Small intestine (tissue), 7 donors: ENCODE data around the gene CTBP2. TPM values are rescaled to one million over a fixed set of nuclear protein-coding genes. Genes with fewer than 3 reads are reported as not detected.
"Not testable (repeated sequence)": the region's sequence is repeated elsewhere in the genome, so short reads cannot be mapped to it uniquely, and the experiment has no call there.

Experiments
- DNase-seq, 2 donors: peaks; one replicate each; pipeline versions ENCODE4 v3.0.0 to v3.0.0-alpha.2; 2013
- FAIRE-seq: peaks from 2 replicates; lab custom pipeline; 2012; peaks lifted over from hg19 to GRCh38; lab: Jason Lieb, UNC
- H3K27ac ChIP-seq, 3 donors: one replicate each; pipeline ENCODE4 v1.5.1; 2013; ENCODE audit warnings: low read length in 2 of 3, mild to moderate bottlenecking in 2 of 3, control low read depth in 1 of 3, inconsistent platforms in 1 of 3, low read depth in 1 of 3, moderate library complexity in 1 of 3
- H3K27me3 ChIP-seq, 3 donors: one replicate each; pipeline ENCODE4 v1.6.1; 2013; ENCODE audit warnings: low read length in 3 of 3, inconsistent platforms in 1 of 3; ENCODE audit not compliant: control insufficient read depth in 3 of 3, insufficient read depth in 3 of 3
- H3K36me3 ChIP-seq, 3 donors: one replicate each; pipeline ENCODE4 v1.6.1; 2013; ENCODE audit warnings: low read length in 3 of 3, inconsistent platforms in 1 of 3, low read depth in 1 of 3, mild to moderate bottlenecking in 1 of 3, moderate library complexity in 1 of 3; ENCODE audit not compliant: control insufficient read depth in 3 of 3, insufficient read depth in 2 of 3
- H3K4me1 ChIP-seq, 3 donors: one replicate each; pipeline ENCODE4 v1.6.1; 2013; ENCODE audit warnings: low read length in 2 of 3, inconsistent platforms in 1 of 3, low read depth in 1 of 3, mild to moderate bottlenecking in 1 of 3, moderate library complexity in 1 of 3; ENCODE audit not compliant: control insufficient read depth in 3 of 3, insufficient read depth in 2 of 3
- H3K4me3 ChIP-seq, 3 donors: one replicate each; pipeline ENCODE4 v1.5.1; 2013; ENCODE audit warnings: low read length in 3 of 3, control low read depth in 1 of 3, inconsistent platforms in 1 of 3, low read depth in 1 of 3, mild to moderate bottlenecking in 1 of 3, moderate library complexity in 1 of 3
- H3K9me3 ChIP-seq, 2 donors: one replicate each; pipeline ENCODE4 v1.6.1; 2013; ENCODE audit warnings: low read depth in 1 of 2, low read length in 1 of 2; ENCODE audit not compliant: control insufficient read depth in 2 of 2, insufficient read depth in 1 of 2
- WGBS, 3 donors: extraction: QIAGEN DNeasy Blood & Tissue Kit; methylation state at CpG; one replicate each; pipeline ENCODE4 v1.1.7; 2013; 5-methylcytosine and 5-hydroxymethylcytosine counted together
- polyA plus RNA-seq, 4 donors: library from polyadenylated mRNA; stranded (reverse) in 3 of 4; unstranded in 1 of 4; fragments of 200-250 nt in 3 of 4; fragments of 120-200 nt in 1 of 4; gene quantifications; one replicate each; pipeline versions ENCODE4 v1.2.1 to v1.2.3, GENCODE V29; 2013
- donor health status: healthy with polysubstance abuse.
- donor health status: control.
- donor health status: control.
- donor health status: Bipolar disorder and iron deficiency.
- donor health status: healthy.

Gene CTBP2
- polyA plus RNA-seq, 4 donors, result 38.1 to 56.8 (median 49.1) TPM

DNA sequence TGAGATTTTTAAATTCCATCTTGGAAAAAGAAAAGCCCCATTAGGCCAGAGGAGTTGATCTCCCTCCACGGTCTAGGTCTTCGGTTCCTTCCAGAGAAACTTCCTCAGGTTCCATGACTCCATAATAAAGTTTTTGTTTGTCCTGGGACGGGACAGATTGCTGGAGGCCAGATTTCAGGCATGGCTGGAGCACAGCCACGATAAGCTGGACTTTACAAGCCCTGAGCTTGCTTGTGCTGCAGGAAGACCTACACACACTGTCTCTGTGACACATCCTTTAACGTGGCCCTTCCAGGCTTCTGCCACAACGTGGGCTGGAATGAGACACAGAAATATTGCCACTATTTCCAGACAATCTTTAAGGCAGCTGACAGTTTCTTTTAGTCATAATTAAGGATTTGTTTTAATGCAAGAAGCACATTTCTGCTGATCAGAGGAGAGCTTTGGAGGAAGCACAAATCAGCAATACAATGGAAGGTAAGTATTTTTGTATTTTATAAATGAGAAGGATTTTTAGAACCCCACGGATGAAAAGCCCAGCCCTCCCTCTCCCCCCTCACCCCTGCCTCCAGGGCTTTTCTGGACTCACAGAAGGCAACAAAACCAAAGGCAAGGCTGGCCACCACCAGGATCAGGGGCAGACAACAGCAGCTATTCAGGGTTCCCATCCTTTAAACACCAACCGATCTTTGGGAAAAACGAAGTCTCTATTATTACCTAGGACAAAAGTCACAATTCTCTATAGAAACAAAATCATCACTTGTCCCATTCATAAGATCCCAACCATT, 6.5 kb downstream of the CTBP2 start:
- H3K27me3 ChIP-seq, result no peaks in the 10 kb centered on the region
- H3K36me3 ChIP-seq, result peaks cover 0 to 25% (median 0%) of the 10 kb centered on the region in 3 donors
- peak overlapping the region; percentile 91 to 98 (median 94) for H3K27ac ChIP-seq
- WGBS, 3 donors, result 8 to 27% (median 20%) methylated on average over 9 of the region's 9 CpGs
- no peaks in the 10 kb centered on the region for H3K9me3 ChIP-seq
- FAIRE-seq (no peak), DNase-seq (peak; percentile 37 to 42)
- H3K4me1 ChIP-seq, result peaks cover 5 to 84% (median 24%) of the 10 kb centered on the region in 3 donors
- H3K4me3 ChIP-seq, result no peak overlapping the region

DNA sequence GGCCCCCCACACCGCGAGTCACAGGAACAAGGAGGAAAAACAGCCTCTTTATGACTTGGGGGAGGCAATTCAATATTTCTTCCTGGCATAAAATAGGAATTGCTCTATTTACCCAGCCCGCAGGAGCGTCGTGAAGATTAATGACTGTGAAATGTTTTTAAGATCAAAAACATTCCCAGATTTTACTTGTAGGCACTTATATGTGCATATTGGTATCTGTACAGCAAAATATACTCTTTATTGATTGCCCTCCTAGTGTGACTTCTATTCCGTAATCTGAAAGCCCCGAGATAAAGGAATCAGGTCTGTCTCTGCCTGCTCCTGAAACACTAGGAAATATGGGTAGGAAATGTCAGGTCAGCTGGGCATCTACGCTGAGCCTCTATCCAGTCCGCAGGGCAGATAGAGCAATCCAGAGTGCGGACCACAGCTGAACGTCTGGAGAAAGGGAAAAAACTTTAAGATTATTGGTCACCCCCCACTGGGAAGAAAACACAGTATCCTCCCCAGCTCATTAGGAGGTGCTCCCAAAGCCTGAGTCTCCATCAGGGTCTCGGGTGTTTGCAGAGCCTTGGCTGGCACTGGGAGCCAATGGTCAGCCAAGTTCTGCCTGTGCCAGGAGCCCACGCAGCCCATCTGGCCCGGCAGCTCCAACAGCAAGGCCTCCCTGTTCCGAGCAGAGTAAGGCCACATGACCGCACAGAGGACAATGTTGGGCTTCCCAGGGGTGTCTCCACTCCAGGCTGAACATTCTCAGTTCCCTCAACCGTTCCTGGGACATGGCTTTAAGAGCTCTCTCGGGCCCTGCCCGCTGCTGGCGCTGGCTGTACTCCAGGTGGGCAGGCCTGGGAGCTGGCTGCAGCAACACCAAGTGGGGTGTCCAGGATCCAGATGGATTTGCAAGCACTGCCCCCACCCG, 7.7 kb downstream of the CTBP2 start:
- FAIRE-seq, result no peak
- H3K9me3 ChIP-seq, result no peaks in the 10 kb centered on the region
- peaks cover 9 to 92% (median 35%) of the 10 kb centered on the region in 3 donors for H3K4me1 ChIP-seq
- peak overlapping the region; percentile 91 to 98 (median 94) for H3K27ac ChIP-seq
- 13 to 49% (median 29%) methylated on average over 21 of the region's 21 CpGs for WGBS, 3 donors
- H3K4me3 ChIP-seq, result peak overlapping the region in 2 of 3 donors; percentile 42 to 54
- DNase-seq, result peak; percentile 53 to 55
- peaks cover 0 to 32% (median 0%) of the 10 kb centered on the region in 3 donors for H3K36me3 ChIP-seq
- H3K27me3 ChIP-seq, result no peaks in the 10 kb centered on the region

DNA sequence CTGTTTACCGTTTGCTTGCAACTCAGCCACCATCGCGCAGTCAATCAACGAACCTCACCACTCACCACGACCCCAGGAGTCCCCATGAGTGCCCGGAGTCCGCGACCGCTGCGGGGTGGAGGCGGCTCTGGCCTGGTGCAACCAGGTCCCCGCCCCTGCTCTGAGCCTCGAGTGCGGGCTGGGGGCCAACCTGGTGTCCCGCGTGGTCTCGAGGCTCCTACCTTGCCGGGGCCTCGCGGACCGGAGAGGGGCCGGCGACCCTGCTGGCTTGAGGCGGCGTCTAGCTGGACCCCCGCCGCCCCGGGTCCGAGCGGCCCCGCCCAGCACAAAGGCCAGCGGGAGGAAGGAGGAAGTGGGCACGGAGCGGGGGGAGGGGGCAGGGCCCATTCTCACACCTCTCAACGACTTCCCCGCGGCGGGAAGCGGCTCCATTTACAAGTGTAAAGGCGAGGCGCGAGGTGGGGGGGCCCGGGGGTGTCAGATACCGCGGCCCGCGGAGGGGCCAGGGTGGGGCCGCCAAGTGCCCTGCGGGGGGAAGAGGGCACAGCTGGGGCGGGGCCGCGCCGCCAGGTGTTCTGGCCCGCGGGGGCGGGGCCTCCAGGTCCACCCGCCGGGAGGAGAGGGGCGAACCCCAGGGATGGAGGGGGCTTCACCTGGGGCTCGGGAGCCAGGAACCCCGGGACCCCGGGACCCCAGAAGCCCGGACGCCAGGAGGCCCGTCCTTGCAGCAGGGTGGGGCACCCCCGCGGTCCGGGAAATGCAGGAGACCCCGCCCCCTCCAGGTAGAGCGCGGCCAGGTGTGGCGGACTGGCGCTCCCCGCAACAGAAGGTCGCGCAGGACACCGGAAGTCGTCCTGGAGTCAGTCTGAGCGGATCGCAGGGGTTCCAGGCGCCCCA, 8.6 kb downstream of the CTBP2 start:
- Histone ChIP-seq H3K27me3 (no peaks in the 10 kb centered on the region), H3K36me3 (peaks cover 0 to 39% (median 0%) of the 10 kb centered on the region in 3 donors), H3K4me3 (peak overlapping the region in 2 of 3 donors; percentile 42 to 54), H3K9me3 (no peaks in the 10 kb centered on the region), H3K4me1 (peaks cover 9 to 92% (median 37%) of the 10 kb centered on the region in 3 donors), H3K27ac (peak overlapping the region; percentile 91 to 98 (median 94))
- DNase-seq, result peak; percentile 79 to 86
- FAIRE-seq, result no peak
- 8 to 33% (median 21%) methylated on average over 67 to 81 of the region's 81 CpGs for WGBS, 3 donors

DNA sequence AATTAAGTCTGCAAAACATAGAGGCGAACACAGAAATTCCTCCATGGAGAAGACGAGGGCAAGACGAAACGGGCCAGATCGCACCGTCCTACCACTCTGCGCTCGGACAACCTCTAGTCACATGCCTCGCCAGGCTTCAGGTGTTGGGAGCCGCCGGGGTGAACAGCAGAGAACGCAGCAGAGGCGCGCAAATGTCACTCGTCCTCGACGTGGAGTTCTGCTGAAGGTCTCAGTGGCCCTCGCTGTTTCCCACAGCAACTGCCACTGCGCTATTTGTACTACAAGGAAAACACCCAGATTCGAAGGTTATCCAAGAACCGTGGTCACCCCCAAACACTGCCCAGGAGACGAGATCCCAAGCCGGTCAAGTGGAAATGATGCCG, 9.2 kb downstream of the CTBP2 start:
- Histone ChIP-seq H3K27ac (peak overlapping the region; percentile 91 to 98 (median 94)), H3K36me3 (peaks cover 0 to 45% (median 0%) of the 10 kb centered on the region in 3 donors), H3K9me3 (no peaks in the 10 kb centered on the region), H3K4me3 (peak overlapping the region in 1 of 3 donors; percentile 54), H3K27me3 (no peaks in the 10 kb centered on the region), H3K4me1 (peaks cover 9 to 93% (median 37%) of the 10 kb centered on the region in 3 donors)
- DNase-seq (no peak), FAIRE-seq (no peak)
- WGBS, 3 donors, result 79 to 88% (median 84%) methylated on average over 24 of the region's 24 CpGs

DNA sequence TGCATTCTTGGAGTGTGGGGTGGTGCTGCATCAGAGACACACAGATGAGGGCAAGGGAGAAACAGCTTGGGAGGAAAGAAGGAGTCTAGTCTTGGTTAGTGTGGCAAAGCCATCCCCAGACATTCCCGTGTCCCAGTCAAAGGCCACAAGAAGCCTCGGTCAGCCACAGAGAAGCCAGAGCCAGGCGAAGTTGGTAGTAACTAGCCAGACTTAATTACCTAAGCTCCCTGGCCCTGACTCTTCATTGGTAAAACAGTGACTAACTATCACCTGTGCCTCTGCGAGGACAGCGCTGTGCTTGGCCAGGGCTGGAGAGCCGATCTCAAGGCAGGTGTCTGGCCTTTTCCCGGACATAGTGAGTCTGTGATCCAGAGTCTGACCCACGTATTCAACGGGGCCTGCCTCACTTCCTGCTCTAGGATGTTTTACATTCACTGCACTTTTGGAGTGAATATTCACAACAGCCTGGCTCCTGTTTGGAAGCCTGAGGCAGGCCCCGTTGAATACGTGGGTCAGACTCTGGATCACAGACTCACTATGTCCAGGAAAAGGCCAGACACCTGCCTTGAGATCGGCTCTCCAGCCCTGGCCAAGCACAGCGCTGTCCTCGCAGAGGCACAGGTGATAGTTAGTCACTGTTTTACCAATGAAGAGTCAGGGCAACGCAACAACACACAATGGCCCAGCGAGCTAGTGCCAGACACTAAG, 9.8 kb downstream of the CTBP2 start:
- not testable (repeated sequence) for FAIRE-seq, H3K27me3 ChIP-seq, H3K9me3 ChIP-seq
- 23 to 57% (median 47%) methylated on average over 15 to 16 of the region's 16 CpGs for WGBS, 3 donors
- Histone ChIP-seq H3K4me3 (peak overlapping the region in 1 of 3 donors; percentile 1), H3K27ac (peak overlapping the region; percentile 91 to 98 (median 94)), H3K4me1 (peaks cover 7 to 90% (median 37%) of the 10 kb centered on the region in 3 donors), H3K36me3 (peaks cover 0 to 45% (median 0%) of the 10 kb centered on the region in 3 donors)
- DNase-seq, result peak; percentile 50 to 52

- Histone ChIP-seq H3K36me3 (peaks cover 0 to 45% (median 0%) of the 10 kb centered on the region in 3 donors), H3K4me1 (peaks cover 10 to 91% (median 37%) of the 10 kb centered on the region in 3 donors), H3K4me3 (peak overlapping the region in 1 of 3 donors; percentile 1), H3K27me3 (no peaks in the 10 kb centered on the region), H3K27ac (peak overlapping the region; percentile 91 to 98 (median 94)), H3K9me3 (no peaks in the 10 kb centered on the region)
- WGBS, 3 donors, result 18 to 58% (median 35%) methylated on average over 7 of the region's 7 CpGs
- no peak for FAIRE-seq
- peak in 1 of 2 donors; percentile 65 for DNase-seq
Observed at GRCh38 chr10:125149680-125150047, 10.7 kb downstream of the CTBP2 start.

GRCh38 chr10:125149036-125149679, 11.2 kb downstream of the CTBP2 start:
- peaks cover 10 to 91% (median 37%) of the 10 kb centered on the region in 3 donors for H3K4me1 ChIP-seq
- FAIRE-seq, result no peak
- H3K27me3 ChIP-seq, result no peaks in the 10 kb centered on the region
- no peaks in the 10 kb centered on the region for H3K9me3 ChIP-seq
- 42 to 57% (median 54%) methylated on average over 12 of the region's 12 CpGs for WGBS, 3 donors
- peak overlapping the region in 1 of 3 donors; percentile 34 for H3K4me3 ChIP-seq
- H3K36me3 ChIP-seq, result peaks cover 0 to 45% (median 0%) of the 10 kb centered on the region in 3 donors
- H3K27ac ChIP-seq, result peak overlapping the region; percentile 91 to 98 (median 94)
- peak; percentile 89 to 90 for DNase-seq
